Measurements from ENCODE around the gene CFAP161.

GRCh38 chr15:81106560-81106959 is 27.5 kb upstream of the CFAP161 start:
- TF ChIP-seq CTCF (IDR thresholded peaks at IDR 0.05; ENCODE audit: borderline replicate concordance, extremely low read depth, low read length, poor library complexity, severe bottlenecking), result peak; percentile 82
- TF ChIP-seq EZH2 (IDR thresholded peaks at IDR 0.05; ENCODE audit: borderline replicate concordance, low read depth, low read length, severe bottlenecking), result no peak
